ENCODE measurements around the gene CMSS1.

GRCh38 chr3:99976584-99976983, 158.9 kb downstream of the CMSS1 start:
- TF ChIP-seq CTCF (IDR thresholded peaks at IDR 0.05) (no peak), POLR2A (IDR thresholded peaks at IDR 0.05) (no peak)
